ENCODE data around the gene GATD1.
A peak's percentile ranks its signal among the peaks of the same experiment; 100 is the strongest.

GATD1 gene

DNA sequence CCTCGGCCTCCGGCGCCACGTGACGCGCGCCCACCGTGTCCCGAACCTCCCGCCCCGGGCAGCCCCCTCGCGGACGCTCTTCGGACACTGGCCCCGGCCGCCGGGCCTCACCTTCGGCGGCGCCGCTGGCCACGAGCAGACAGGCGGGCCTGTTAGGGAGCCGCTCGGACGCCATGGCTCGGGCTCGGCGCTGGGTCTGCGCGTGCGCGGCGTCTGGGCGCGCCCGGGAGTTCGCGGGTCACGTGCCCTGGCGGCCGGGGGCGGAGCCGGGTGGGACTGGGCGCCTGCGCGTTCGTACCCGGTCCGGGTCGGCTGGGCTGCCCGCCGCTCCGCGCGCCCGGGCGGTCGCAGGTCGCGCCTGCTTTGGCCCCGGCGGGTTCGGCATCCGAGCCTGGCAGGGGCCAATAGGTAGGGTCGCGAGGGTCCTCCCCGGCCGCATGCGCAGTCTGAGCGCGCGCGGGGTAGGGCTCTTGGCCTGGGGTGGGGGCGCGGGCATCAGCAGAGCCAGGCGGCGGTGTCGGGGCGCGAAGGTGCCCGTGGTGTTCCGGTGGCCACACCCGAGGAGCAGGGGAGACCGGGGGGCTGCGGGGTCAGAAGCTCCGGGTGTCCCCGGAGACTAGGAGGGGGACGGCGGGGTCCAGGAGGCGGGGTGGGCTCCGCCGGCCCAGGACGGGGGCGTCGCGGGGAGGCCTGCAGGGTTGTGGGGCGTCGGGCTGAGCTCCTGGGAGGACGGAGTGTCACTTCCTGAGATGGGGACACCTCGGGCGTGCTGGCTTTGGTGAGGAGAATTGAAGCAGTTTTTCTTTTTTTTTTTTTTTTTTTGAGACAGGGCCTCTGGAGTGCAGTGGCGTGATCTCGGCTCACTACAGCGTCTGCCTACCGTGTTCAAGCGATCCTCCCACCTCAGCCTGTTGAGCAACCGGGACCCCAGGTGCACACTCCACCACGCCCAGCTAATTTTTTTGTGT is at the start of gene GATD1:
Gene GATD1 (minus strand): TSS at position 200 of the 968 bp plus-strand sequence. CDS start 25 bp downstream, at position 175.
- peak; percentile 88 to 90 for DNase-seq (ENCODE audit: low read depth in 1 of 2, low spot score in 1 of 2)

GRCh38 chr11:826836-827145 is 49.5 kb upstream of the GATD1 start:
- DNase-seq (ENCODE audit: low read depth in 1 of 2, low spot score in 1 of 2) = no peak

DNA sequence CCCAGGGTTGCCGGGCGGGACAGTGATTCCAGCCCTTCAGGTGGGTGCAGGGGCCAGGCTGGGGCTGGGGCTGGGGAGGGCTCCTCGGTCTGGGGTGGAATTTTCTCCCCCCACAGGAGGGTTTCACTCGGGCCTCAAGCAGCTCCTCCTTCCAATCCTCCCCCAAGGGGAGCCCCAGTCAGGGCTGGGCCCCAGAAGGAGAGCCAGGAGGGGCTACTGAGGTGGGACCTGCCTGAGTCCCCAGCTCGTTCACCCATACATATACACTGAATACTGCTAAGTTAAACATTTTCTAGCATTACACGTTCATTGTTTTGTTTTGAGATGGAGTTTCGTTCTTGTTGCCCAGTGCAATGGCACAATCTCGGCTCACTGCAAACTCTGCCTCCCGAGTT is 48.9 kb upstream of the GATD1 start:
- no peak for DNase-seq (ENCODE audit: low read depth in 1 of 2, low spot score in 1 of 2)

DNA sequence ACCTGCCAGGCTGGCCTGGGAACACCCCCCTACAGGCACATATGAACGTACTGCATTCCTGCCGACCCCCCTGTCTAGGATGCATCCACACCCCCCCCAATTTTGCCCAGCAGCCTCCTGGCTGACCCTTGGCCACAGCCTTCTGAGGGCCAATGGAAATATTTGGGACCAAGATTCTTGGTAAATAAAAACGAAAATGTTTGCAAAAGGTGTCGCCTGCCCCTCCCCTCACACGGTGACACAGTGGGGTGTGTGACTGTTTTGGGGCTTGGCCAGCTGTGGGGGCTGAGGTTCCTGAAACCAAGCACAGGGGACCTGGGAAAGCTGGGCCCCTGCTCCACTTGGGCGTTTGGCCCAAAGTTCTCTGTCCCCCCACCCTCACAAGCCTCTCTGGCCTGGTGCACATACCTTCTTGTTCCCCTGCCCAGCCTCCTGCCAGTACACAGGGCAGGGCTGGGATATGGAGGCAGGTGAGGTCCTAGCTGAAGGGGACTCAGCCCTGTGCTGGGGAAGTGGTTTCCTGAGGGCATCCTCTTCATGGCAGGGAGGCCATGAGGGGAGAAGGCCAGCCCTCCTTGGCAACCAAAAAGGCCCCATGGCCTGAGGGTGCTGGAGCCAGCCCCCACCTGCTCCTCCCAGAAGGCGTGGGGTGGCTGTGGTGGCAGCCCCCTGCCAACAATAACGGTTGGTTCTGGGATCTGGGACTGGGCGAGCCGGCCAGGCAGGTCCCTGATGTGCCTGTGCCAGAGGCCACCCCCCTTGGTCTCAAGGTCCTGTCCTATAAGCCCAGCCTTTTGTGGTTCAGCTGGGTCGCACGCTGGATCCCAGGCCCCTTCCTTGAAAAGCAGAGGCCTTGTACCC is 48.3 kb upstream of the GATD1 start:
- no peak for DNase-seq (ENCODE audit: low read depth in 1 of 2, low spot score in 1 of 2)

DNA sequence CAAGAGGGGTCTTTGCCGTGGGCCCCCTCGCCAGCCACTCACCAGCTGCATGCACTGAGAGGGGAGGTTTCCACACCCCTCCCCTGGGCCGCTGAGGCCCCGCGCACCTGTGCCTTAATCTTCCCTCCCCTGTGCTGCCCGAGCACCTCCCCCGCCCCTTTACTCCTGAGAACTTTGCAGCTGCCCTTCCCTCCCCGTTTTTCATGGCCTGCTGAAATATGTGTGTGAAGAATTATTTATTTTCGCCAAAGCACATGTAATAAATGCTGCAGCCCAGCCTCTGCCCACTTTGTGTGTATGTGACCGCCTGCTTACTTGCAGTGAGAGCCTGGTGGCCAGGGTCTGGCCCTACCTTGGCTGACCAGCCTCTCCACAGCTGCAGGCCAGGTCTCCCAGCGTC is 47.7 kb upstream of the GATD1 start:
- DNase-seq (ENCODE audit: low read depth in 1 of 2, low spot score in 1 of 2) = no peak

DNA sequence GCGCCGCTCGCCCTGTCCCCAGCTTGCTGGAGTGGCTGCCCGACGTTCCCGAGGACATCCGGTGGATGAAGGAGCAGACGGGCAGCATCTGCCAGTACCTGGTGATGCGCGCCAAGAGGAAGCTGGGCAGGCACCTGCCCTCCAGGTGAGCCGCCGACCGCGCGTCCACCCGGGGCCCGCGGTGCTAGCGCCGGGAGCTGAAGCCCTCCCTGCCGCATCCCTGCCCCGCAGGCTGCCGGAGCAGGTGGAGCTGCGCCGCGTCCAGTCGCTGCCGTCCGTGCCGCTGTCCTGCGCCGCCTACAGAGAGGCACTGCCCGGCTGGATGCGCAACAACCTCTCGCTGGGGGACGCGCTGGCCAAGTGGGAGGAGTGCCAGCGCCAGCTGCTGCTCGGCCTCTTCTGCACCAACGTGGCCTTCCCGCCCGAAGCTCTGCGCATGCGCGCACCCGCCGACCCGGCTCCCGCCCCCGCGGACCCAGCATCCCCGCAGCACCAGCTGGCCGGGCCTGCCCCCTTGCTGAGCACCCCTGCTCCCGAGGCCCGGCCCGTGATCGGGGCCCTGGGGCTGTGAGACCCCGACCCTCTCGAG is 47.1 kb upstream of the GATD1 start:
- no peak for DNase-seq (ENCODE audit: low read depth in 1 of 2, low spot score in 1 of 2)

DNA sequence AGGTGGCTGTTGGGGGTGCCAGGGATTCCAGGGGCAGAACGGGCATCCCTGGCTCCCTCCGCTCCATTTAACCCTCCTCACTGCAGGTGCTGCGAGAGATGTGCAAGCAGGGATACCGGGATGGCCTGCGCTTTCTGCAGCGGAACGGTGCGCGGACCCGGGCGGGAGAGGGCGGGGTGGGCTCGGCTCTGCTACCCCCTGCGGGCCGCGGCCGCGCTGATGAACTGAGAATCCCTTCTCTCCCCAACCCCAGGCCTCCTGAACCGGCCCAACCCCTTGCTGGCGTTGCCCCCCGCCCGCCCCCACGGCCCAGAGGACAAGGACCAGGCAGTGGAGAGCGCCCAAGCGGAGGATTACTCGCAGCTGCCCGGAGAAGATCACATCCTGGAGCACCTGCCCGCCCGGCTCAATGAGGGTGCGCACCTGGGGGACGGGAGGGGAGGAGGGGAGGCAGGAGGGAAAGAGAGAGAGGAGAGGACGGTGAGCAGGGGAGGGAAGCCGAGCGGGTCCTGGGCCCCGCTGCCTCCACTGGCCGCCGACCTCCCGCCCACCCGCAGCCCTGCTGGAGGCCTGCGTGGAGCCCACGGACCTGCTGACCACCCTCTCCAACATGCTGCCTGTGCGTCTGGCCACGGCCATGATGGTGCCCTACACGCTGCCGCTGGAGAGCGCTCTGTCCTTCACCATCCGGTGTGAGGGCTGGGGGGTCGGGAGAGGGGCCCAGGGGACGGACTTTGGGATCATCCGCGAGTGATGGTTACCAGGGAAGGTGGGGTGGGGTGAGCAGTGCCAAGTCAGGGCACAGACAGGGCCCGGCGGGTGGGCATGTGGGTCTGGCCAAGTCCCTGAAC is 46.4 kb upstream of the GATD1 start:
- DNase-seq (ENCODE audit: low read depth in 1 of 2, low spot score in 1 of 2) = no peak

GRCh38 chr11:821512-822371 is 44.5 kb upstream of the GATD1 start:
- no peak for DNase-seq (ENCODE audit: low read depth in 1 of 2, low spot score in 1 of 2)

DNA sequence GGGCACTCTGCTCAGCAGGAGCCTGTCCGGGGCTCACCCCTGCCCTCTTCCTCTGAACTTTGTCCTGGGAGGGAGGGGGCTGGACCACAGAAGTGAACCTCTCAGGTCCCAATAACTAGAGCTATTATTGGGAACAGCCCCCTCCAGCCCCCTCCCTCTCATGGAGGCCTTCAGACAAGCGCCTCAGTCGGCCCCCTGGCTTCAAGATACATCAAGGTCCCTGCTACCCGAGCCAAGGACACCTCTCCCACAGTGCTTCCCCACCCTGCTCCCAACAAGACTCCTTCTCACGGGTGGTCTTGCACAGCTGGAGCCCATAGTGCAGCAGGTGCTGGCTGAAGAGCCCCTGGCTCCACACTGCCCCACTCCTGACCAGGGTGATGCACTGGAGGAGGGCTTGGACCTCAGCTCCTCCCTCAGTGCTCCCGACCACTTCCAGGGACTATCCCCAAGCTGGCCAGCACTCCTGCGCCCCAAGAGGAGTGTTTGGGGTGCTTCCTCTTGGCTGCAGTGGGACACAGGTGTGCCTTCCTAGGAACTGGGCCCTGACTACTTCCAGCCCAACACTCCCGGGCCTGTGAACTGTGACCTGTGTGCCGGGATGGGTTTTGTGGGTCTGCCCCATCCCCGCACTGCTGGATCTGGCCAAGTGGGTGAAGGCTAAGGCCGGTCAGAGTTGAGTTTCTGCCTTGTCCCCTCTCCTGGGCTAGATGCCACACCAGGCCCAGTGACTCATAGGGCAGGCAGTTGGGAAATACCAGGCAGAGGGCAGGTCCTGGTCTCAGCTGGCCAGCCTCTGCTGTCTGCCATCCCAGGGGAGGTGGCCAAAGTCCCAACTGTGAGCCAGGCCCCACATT is 43.6 kb upstream of the GATD1 start:
- no peak for DNase-seq (ENCODE audit: low read depth in 1 of 2, low spot score in 1 of 2)

GRCh38 chr11:819943-820649 is 42.8 kb upstream of the GATD1 start:
- peak; percentile 74 to 87 for DNase-seq (ENCODE audit: low read depth in 1 of 2, low spot score in 1 of 2)

DNA sequence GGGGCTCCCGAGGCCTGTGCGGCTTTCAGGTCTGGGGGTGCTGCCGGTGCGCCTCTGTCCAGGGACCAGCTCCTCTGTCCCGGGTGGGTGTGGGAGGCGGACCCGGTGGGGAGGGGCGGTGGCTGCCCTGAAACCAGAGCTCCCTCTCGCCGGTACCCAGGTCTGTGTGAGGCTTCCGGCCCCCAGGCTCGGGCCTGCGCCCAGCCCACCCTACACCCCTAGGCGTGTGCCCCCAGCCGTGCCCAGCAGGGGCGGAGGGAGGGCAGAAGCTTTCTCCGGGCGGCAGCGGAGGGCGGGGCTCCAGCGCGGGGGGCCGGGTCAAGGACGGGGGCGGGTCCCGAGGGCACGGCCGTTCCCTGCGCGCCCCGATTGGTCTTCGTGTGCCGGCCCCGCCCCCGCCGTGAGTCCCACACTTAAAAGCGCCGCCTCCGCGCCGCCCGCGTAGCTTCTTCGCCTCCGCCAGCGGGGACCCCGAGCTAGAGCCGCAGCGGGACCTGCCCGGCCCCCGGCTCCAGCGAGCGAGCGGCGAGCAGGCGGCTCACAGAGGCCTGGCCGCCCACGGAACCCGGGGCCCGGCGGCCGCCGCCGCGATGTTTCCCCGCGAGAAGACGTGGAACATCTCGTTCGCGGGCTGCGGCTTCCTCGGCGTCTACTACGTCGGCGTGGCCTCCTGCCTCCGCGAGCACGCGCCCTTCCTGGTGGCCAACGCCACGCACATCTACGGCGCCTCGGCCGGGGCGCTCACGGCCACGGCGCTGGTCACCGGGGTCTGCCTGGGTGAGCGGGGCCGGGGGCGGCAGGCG is 42.0 kb upstream of the GATD1 start:
- DNase-seq (ENCODE audit: low read depth in 1 of 2, low spot score in 1 of 2) = peak; percentile 83 to 86

DNA sequence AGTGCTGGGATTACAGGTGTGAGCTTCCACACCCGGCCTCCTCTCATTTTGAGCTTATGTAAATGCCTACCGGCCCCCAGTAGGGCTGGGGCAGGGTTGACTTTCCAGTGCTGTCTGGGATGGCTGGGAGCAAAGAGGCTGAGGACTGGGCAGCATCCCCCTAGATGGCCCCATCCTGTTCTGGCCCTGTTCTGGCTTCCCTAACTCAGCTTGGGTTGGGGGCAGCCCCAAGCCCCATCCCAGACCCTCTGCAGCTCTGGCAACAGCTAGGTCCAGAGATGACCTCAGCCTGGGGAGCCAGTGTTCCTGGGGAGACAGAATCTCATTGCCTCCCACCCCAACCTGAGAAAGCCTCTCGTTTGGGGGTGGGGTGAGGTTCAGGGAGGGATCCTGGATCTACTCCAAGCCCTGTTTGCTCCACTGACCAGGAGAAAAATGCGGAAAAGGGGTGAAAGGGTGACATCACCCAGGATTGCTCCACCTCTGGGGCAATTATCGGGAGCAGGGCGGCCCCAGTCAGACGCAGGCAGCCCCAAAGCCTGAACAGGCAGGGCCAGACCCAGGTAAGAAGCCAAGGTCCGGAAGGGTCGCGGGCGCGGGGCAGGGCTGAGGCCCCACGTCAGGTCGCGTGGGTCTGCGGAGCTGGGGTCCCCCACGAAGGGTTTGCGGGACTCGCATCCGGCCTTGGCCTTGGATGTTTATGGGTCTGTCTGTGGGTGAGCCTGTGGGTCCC is 41.3 kb upstream of the GATD1 start, which contains the start of gene PNPLA2:
Gene PNPLA2 (plus strand): TSS at position 519 of the 733 bp plus-strand sequence. CDS start 805 bp downstream, outside the sequence.
- no peak for DNase-seq (ENCODE audit: low read depth in 1 of 2, low spot score in 1 of 2)

- no peak for DNase-seq (ENCODE audit: low read depth in 1 of 2, low spot score in 1 of 2)
Measured at GRCh38 chr11:816433-816779, 39.1 kb upstream of the GATD1 start.

- no peak for DNase-seq (ENCODE audit: low read depth in 1 of 2, low spot score in 1 of 2)
Measured at GRCh38 chr11:815675-816432, 38.6 kb upstream of the GATD1 start.

- DNase-seq (ENCODE audit: low read depth in 1 of 2, low spot score in 1 of 2) = no peak
Measured at GRCh38 chr11:813456-814096, 36.3 kb upstream of the GATD1 start.

- DNase-seq (ENCODE audit: low read depth in 1 of 2, low spot score in 1 of 2) = no peak
Measured at GRCh38 chr11:813072-813455, 35.8 kb upstream of the GATD1 start.

All from activated CD4-positive, alpha-beta T cell treated with anti-CD3 and anti-CD28 coated beads, Interleukin-2, amount 50 U/mL, for 24 hours (primary cell).